ENCODE measurements around the gene NT5C1B. TPM values are rescaled to one million over a fixed set of nuclear protein-coding genes. Genes with fewer than 3 reads are reported as not detected.

NT5C1B gene
- polyA plus RNA-seq, 1 donor from 2014 or later = 0.55 TPM

GRCh38 chr2:18610651-18611050 lies 21.3 kb upstream of the NT5C1B start:
- H3K27ac Mint-ChIP-seq = no peak overlapping the region
- H3K4me3 Mint-ChIP-seq = no peak overlapping the region
- H3K9me3 Mint-ChIP-seq = peaks cover 0 to 3% (median 0%) of the 10 kb centered on the region in 3 donors
- H3K36me3 Mint-ChIP-seq = no peaks in the 10 kb centered on the region
- H3K4me1 Mint-ChIP-seq = no peaks in the 10 kb centered on the region
- H3K27me3 Mint-ChIP-seq = peaks cover 1% of the 10 kb centered on the region

DNA sequence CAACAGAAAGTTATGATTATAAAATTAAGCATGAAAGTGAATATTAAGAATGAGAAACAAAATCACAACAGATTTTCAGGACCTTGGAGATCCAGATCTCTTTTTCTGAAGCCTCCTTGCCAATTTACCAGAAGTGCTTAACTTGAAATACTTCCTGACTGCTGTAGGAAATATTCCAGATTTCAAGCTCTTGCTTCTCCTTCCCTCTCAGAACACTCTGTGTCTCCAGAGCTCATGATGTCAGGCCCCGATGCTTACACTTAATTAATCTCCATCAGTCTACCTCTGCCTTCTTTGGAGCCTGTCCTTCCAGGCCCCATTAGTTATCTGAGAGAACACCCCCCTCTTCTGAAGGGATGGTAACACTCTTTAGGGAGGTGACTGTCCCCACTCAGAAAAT lies 20.7 kb upstream of the NT5C1B start:
- Mint-ChIP-seq H3K27ac (no peak overlapping the region), H3K36me3 (no peaks in the 10 kb centered on the region), H3K4me1 (no peaks in the 10 kb centered on the region), H3K9me3 (no peaks in the 10 kb centered on the region), H3K4me3 (no peak overlapping the region), H3K27me3 (peaks cover 1% of the 10 kb centered on the region)

GRCh38 chr2:18605115-18605514 lies 15.7 kb upstream of the NT5C1B start:
- no peak overlapping the region for H3K4me3 Mint-ChIP-seq
- H3K36me3 Mint-ChIP-seq = no peaks in the 10 kb centered on the region
- H3K4me1 Mint-ChIP-seq = peaks cover 0 to 1% (median 0%) of the 10 kb centered on the region in 3 donors
- H3K27me3 Mint-ChIP-seq = peaks cover 1% of the 10 kb centered on the region
- no peak overlapping the region for H3K27ac Mint-ChIP-seq
- H3K9me3 Mint-ChIP-seq = no peaks in the 10 kb centered on the region

GRCh38 chr2:18604531-18604885 lies 15.1 kb upstream of the NT5C1B start:
- peaks cover 1% of the 10 kb centered on the region for H3K27me3 Mint-ChIP-seq
- no peak overlapping the region for H3K27ac Mint-ChIP-seq
- peaks cover 0 to 1% (median 0%) of the 10 kb centered on the region in 3 donors for H3K4me1 Mint-ChIP-seq
- H3K36me3 Mint-ChIP-seq = no peaks in the 10 kb centered on the region
- no peak overlapping the region for H3K4me3 Mint-ChIP-seq
- H3K9me3 Mint-ChIP-seq = no peaks in the 10 kb centered on the region

GRCh38 chr2:18603854-18604530 lies 14.6 kb upstream of the NT5C1B start:
- Mint-ChIP-seq H3K4me1 (peaks cover 0 to 1% (median 0%) of the 10 kb centered on the region in 3 donors), H3K27me3 (peaks cover 1% of the 10 kb centered on the region), H3K27ac (no peak overlapping the region), H3K4me3 (no peak overlapping the region), H3K36me3 (no peaks in the 10 kb centered on the region), H3K9me3 (no peaks in the 10 kb centered on the region)

DNA sequence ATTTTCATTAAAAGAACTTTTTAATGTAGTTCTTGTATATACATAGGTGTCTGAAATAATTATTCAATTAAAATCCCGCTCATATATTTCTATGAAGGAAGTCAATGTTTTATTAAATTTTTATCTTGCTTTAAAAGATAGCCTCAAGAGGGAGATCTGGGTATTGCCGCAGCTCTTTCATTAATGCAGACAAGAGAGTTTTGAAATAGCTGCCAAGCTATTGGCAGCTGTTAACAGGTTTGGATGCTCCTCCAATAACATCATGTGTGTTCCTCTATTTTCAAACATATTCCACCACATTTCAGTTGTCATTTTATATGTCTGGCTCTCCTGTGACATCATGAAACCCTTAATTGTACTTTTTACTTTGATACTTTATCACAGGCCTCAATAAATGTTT lies 12.9 kb upstream of the NT5C1B start:
- peaks cover 0 to 1% (median 0%) of the 10 kb centered on the region in 3 donors for H3K4me1 Mint-ChIP-seq
- H3K27ac Mint-ChIP-seq = no peak overlapping the region
- H3K9me3 Mint-ChIP-seq = no peaks in the 10 kb centered on the region
- H3K36me3 Mint-ChIP-seq = no peaks in the 10 kb centered on the region
- H3K4me3 Mint-ChIP-seq = no peak overlapping the region
- H3K27me3 Mint-ChIP-seq = peaks cover 1% of the 10 kb centered on the region

GRCh38 chr2:18600255-18600613 lies 10.9 kb upstream of the NT5C1B start:
- Mint-ChIP-seq H3K4me3 (no peak overlapping the region), H3K36me3 (no peaks in the 10 kb centered on the region)

DNA sequence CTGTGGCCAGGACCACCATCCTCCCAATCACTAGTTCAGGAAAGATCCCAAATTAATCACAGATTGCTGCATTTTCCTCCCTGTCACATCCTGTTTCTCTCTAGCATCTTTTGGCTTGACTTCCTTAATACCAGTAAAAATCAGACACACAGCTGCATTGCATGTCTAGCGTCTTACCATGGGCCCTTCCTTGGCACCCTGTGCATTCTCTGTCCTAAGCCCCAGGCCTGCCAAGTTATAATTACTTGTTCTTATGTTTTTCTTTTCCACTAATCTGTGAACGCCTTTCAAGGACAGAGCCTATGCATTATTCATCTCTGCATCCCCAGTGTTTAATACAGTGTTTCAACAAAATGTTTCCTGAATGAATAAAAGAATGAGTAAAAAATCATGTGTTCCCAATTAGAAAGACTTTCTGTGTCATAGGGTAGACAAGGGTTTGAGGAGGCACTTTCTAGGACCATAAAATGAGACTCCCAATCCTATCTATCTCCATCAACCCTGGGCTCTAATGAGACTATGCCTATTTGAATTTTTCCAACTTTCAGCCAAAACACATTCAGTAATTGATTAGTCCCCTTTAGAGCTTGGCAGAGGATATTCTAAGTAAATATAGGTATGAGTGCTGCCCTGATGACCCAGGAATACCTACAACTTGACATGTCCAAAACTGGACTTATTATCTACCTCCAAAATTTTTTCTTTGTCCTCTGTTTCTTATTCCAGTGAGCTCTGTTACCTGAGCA lies 10.3 kb upstream of the NT5C1B start:
- Mint-ChIP-seq H3K4me3 (no peak overlapping the region), H3K27me3 (no peaks in the 10 kb centered on the region), H3K27ac (no peak overlapping the region), H3K9me3 (no peaks in the 10 kb centered on the region), H3K4me1 (peaks cover 0 to 1% (median 0%) of the 10 kb centered on the region in 3 donors), H3K36me3 (no peaks in the 10 kb centered on the region)

More at GRCh38 chr2:18600255-18600613, 10.9 kb upstream of the NT5C1B start:
- H3K27me3 Mint-ChIP-seq = no peaks in the 10 kb centered on the region
- H3K4me1 Mint-ChIP-seq = peaks cover 0 to 1% (median 0%) of the 10 kb centered on the region in 3 donors
- H3K27ac Mint-ChIP-seq = no peak overlapping the region
- no peaks in the 10 kb centered on the region for H3K9me3 Mint-ChIP-seq

DNA sequence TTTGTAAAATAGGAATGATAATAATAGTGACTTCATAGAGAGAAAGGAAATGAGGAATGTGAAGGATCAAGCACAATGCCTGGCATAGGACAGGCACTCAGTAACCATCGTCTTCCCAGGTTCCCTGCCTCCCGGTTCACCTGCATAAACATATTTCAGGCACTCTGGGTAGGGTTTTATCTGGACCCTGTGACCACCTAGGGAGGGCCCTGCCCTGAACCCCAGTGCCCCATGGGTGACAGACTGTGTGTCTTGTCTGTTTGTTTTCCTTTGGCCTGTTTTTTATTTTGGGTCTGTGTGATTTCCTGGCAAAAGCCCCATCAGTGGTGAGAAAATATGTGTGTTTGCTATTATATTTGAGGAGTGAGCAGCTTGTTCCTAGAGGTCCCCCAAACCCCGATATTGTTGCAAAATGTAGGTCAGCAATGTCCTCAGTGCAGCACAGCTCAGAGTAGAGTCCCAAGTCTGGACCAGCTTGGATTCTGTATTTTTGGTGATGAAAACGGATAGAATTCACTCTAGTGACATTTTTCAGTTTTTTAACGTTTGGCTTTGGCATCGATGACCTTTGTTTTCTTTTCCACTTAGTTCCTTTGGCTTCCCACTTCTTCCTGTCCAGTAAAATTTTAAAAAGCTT lies 9.6 kb upstream of the NT5C1B start:
- H3K27me3 Mint-ChIP-seq = no peaks in the 10 kb centered on the region
- H3K27ac Mint-ChIP-seq = no peak overlapping the region
- H3K9me3 Mint-ChIP-seq = no peaks in the 10 kb centered on the region
- H3K36me3 Mint-ChIP-seq = no peaks in the 10 kb centered on the region
- peaks cover 0 to 1% (median 0%) of the 10 kb centered on the region in 3 donors for H3K4me1 Mint-ChIP-seq
- H3K4me3 Mint-ChIP-seq = no peak overlapping the region

DNA sequence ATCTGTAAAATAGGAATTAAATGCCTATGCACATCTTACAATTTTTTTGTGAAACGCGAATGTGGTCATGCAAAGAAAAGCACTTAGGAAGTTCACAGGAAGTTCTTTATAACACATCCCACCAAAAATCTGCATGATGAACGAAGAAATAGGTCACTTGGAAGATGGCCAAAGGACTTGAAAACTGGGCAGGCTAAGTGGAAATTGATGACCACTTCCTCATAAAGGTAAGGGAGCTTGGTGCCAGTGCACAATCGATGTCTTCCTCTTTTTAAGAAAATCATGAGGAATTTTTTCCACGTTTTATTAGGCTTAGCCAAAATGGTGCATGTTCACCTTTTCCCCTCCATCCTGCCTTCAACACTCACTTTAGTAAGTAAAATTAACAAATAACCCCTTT lies 8.2 kb upstream of the NT5C1B start:
- Mint-ChIP-seq H3K9me3 (no peaks in the 10 kb centered on the region), H3K4me1 (peaks cover 0 to 1% (median 0%) of the 10 kb centered on the region in 3 donors), H3K4me3 (no peak overlapping the region), H3K27me3 (no peaks in the 10 kb centered on the region), H3K27ac (no peak overlapping the region), H3K36me3 (no peaks in the 10 kb centered on the region)

DNA sequence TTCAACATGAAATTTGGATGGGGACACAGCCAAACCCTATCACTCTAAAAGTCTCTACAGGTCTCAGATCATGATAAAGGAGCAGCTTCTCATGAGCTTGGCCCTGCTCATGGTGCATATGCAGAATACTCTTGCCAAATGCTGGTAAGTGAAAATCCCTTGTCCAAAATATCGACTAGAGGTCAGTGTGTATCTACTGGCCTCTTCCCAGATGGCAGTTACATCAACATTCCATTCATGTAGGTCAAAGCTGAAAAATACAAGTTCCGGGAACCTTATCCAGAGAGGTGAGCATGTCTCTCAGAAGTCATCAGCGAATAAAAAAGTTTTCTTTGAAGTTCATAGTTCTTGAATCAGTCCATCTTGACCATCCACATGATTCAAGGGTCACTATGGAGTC lies 7.6 kb upstream of the NT5C1B start:
- Mint-ChIP-seq H3K4me3 (no peak overlapping the region), H3K36me3 (peaks cover 5% of the 10 kb centered on the region), H3K9me3 (no peaks in the 10 kb centered on the region), H3K4me1 (peaks cover 0 to 1% (median 0%) of the 10 kb centered on the region in 3 donors), H3K27ac (no peak overlapping the region), H3K27me3 (no peaks in the 10 kb centered on the region)

- Mint-ChIP-seq H3K4me1 (no peaks in the 10 kb centered on the region), H3K36me3 (peaks cover 5% of the 10 kb centered on the region), H3K27ac (no peak overlapping the region), H3K4me3 (no peak overlapping the region), H3K9me3 (no peaks in the 10 kb centered on the region), H3K27me3 (no peaks in the 10 kb centered on the region)
Observed at GRCh38 chr2:18593496-18593895, 4.1 kb upstream of the NT5C1B start.

GRCh38 chr2:18592372-18592771 lies 3.0 kb upstream of the NT5C1B start:
- H3K4me1 Mint-ChIP-seq = no peaks in the 10 kb centered on the region
- no peak overlapping the region for H3K27ac Mint-ChIP-seq

DNA sequence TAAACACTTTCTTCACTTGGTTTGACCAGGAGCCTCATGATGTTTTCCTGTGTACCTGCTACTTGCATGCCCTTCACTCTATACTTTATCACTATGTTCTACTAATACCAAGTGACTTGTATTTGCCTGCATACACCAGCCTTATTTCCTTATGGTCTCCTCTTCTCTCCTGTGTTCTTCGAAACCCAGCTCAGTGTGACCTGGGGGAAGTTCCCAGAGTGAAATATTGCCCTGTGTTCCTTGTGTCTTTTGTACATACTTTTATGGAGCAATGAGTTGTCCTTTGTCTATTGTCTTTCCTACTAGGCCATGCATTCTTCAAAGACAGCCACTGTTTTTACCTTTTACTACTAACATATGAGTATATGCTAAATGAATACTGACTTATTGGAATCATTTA lies 567 bp downstream of the NT5C1B start:
- Mint-ChIP-seq H3K27me3 (no peaks in the 10 kb centered on the region), H3K36me3 (peaks cover 9% of the 10 kb centered on the region), H3K27ac (peak overlapping the region in 1 of 3 donors; percentile 52), H3K4me3 (no peak overlapping the region), H3K4me1 (no peaks in the 10 kb centered on the region), H3K9me3 (peaks cover 0 to 3% (median 3%) of the 10 kb centered on the region in 3 donors)

More at GRCh38 chr2:18592372-18592771, 3.0 kb upstream of the NT5C1B start:
- no peaks in the 10 kb centered on the region for H3K9me3 Mint-ChIP-seq
- no peaks in the 10 kb centered on the region for H3K27me3 Mint-ChIP-seq
- H3K4me3 Mint-ChIP-seq = no peak overlapping the region
- peaks cover 5% of the 10 kb centered on the region for H3K36me3 Mint-ChIP-seq

GRCh38 chr2:18588049-18588448 lies 1.3 kb downstream of the NT5C1B start:
- Mint-ChIP-seq H3K4me1 (no peaks in the 10 kb centered on the region), H3K4me3 (no peak overlapping the region), H3K9me3 (peaks cover 0 to 7% (median 4%) of the 10 kb centered on the region in 3 donors), H3K27ac (no peak overlapping the region), H3K36me3 (peaks cover 9% of the 10 kb centered on the region), H3K27me3 (no peaks in the 10 kb centered on the region)
